Measurements from ENCODE around the gene CNOT8. TPM values are rescaled to one million over a fixed set of nuclear protein-coding genes. Genes with fewer than 3 reads are reported as not detected.

CNOT8 gene
- total RNA-seq, 1 experiment from 2014 or later: 45.0 TPM

GRCh38 chr5:154878642-154879335 is 20.4 kb downstream of the CNOT8 start:
- POLR2A ChIA-PET: no interaction called here
- ATAC-seq: no peak
- CTCF ChIA-PET: no interaction called here
- H3K36me3 ChIP-seq (ENCODE audit: control insufficient read depth in 1 of 2, insufficient read depth in 2 of 2, low read length in 2 of 2): peaks cover 9 to 23% of the 10 kb centered on the region in 2 experiments; a peak in 3 of 4 replicates
- RAD21 ChIA-PET (ENCODE audit: low non-redundant PET in 1 of 2, low total read pairs in 2 of 2, uncharacterized antibody in 2 of 2, unreplicated experiment in 2 of 2): no interaction called here
- H3K9me2 ChIP-seq (ENCODE audit: insufficient read depth): no peaks in the 10 kb centered on the region
- no peak overlapping the region for H3K27ac ChIP-seq (ENCODE audit: low read depth, low read length)
- intact Hi-C loops (cut with micrococcal nuclease): no loop called here
- no peak overlapping the region for H2AFZ ChIP-seq (ENCODE audit: low read depth, low read length, poor library complexity, severe bottlenecking)
- no peak overlapping the region for H3K4me3 ChIP-seq (replicated peaks in 1 of 2; ENCODE audit: low read depth in 1 of 2, low read length in 2 of 2)
- no peaks in the 10 kb centered on the region for H3K27me3 ChIP-seq (ENCODE audit: insufficient read depth, low read length)
- no TSS peak for BruUV-seq (replicated peaks)
- TF ChIP-seq CBX3 (IDR thresholded peaks at IDR 0.05; ENCODE audit: low read depth) (peak; percentile 67; the same call in 1 of the 2 replicates), ZBTB33 (IDR thresholded peaks at IDR 0.05; ENCODE audit: extremely low read depth, insufficient replicate concordance, low read length) (no peak)
- H3K4me2 ChIP-seq (ENCODE audit: low read length): no peak overlapping the region
- DNase-seq (ENCODE audit: low read depth, low spot score): no peak
- H3K4me1 ChIP-seq (ENCODE audit: control insufficient read depth in 1 of 2, insufficient read depth in 2 of 2, low read length in 2 of 2): no peaks in the 10 kb centered on the region
- H3K9ac ChIP-seq (ENCODE audit: low read length): no peak overlapping the region
- H4K20me1 ChIP-seq (ENCODE audit: insufficient read depth): no peaks in the 10 kb centered on the region
- H3K79me2 ChIP-seq (ENCODE audit: insufficient read depth, low read length): no peaks in the 10 kb centered on the region
- H3K9me3 ChIP-seq (ENCODE audit: control insufficient read depth in 1 of 2, insufficient read depth in 1 of 2, low read depth in 1 of 2, low read length in 2 of 2): no peaks in the 10 kb centered on the region; a peak in 1 of 4 replicates

- Histone ChIP-seq H4K20me1 (ENCODE audit: insufficient read depth) (no peaks in the 10 kb centered on the region), H3K27me3 (ENCODE audit: insufficient read depth, low read length) (no peaks in the 10 kb centered on the region), H3K4me2 (ENCODE audit: low read length) (no peak overlapping the region), H2AFZ (ENCODE audit: low read depth, low read length, poor library complexity, severe bottlenecking) (no peak overlapping the region), H3K4me1 (ENCODE audit: control insufficient read depth in 1 of 2, insufficient read depth in 2 of 2, low read length in 2 of 2) (no peaks in the 10 kb centered on the region), H3K9ac (ENCODE audit: low read length) (no peak overlapping the region), H3K9me2 (ENCODE audit: insufficient read depth) (no peaks in the 10 kb centered on the region), H3K4me3 (replicated peaks in 1 of 2; ENCODE audit: low read depth in 1 of 2, low read length in 2 of 2) (no peak overlapping the region), H3K36me3 (ENCODE audit: control insufficient read depth in 1 of 2, insufficient read depth in 2 of 2, low read length in 2 of 2) (peaks cover 7 to 28% of the 10 kb centered on the region in 2 experiments; a peak in 2 of 4 replicates), H3K27ac (ENCODE audit: low read depth, low read length) (no peak overlapping the region), H3K9me3 (ENCODE audit: control insufficient read depth in 1 of 2, insufficient read depth in 1 of 2, low read depth in 1 of 2, low read length in 2 of 2) (peaks cover 5 to 15% of the 10 kb centered on the region in 2 experiments; a peak in 3 of 4 replicates), H3K79me2 (ENCODE audit: insufficient read depth, low read length) (no peaks in the 10 kb centered on the region)
- ChIA-PET CTCF (no interaction called here), POLR2A (no interaction called here), RAD21 (ENCODE audit: low non-redundant PET in 1 of 2, low total read pairs in 2 of 2, uncharacterized antibody in 2 of 2, unreplicated experiment in 2 of 2) (no interaction called here)
- no peak for TF ChIP-seq FOSL1 (IDR thresholded peaks at IDR 0.05; ENCODE audit: low read depth)
- DNase-seq (ENCODE audit: low read depth, low spot score) (no peak), ATAC-seq (no peak)
- intact Hi-C loops (cut with micrococcal nuclease): no loop called here
- BruUV-seq (replicated peaks): no TSS peak
Observed at GRCh38 chr5:154881986-154882385, 23.6 kb downstream of the CNOT8 start.
